Tibial nerve (tissue), 4 donors: ENCODE data around the gene HIVEP2. TPM values are rescaled to one million over a fixed set of nuclear protein-coding genes. Genes with fewer than 3 reads are reported as not detected.

ENCODE experiments used
- DNase-seq, 2 donors: peaks; one replicate each; pipeline ENCODE4 v3.0.0-alpha.2; 2019; ENCODE audit warnings: low spot score in 2 of 2
- H3K27ac ChIP-seq, 4 donors: fragments of 200-600 bp; sonication (generic) in 3 of 4; one replicate each; pipeline ENCODE4 v1.5.1; 2017 to 2019; ENCODE audit warnings: mild to moderate bottlenecking in 1 of 4
- H3K27me3 ChIP-seq, 2 donors: fragments of 200-600 bp; sonication (generic) in 1 of 2; one replicate each; pipeline versions ENCODE4 v1.5.1 to v1.6.0; 2017 to 2019
- H3K36me3 ChIP-seq, 3 donors: fragments of 200-600 bp; sonication (generic); one replicate each; pipeline ENCODE4 v1.5.1; 2018 to 2019
- H3K4me1 ChIP-seq, 4 donors: fragments of 200-600 bp; sonication (generic) in 3 of 4; one replicate each; pipeline ENCODE4 v1.5.1; 2017 to 2019
- H3K4me3 ChIP-seq, 4 donors: fragments of 200-600 bp; sonication (generic) in 3 of 4; one replicate each; pipeline ENCODE4 v1.5.1; 2017 to 2019; ENCODE audit warnings: mild to moderate bottlenecking in 1 of 4, moderate library complexity in 1 of 4
- H3K9me3 ChIP-seq, 4 donors: fragments of 200-600 bp; sonication (generic) in 3 of 4; one replicate each; pipeline ENCODE4 v1.5.1; 2017 to 2019
- EP300 ChIP-seq, 2 donors: sonication (generic); formaldehyde crosslinking; IDR thresholded peaks; one replicate each; pipeline ENCODE4 v1.6.1; 2017; ENCODE audit warnings: antibody characterized with exemption in 2 of 2, mild to moderate bottlenecking in 1 of 2
- POLR2A ChIP-seq, 2 donors: fragments of 450-650 bp; IDR thresholded peaks; one replicate each; pipeline ENCODE4 v1.6.1; 2017; ENCODE audit warnings: antibody characterized with exemption in 2 of 2, mild to moderate bottlenecking in 2 of 2, moderate library complexity in 2 of 2
- WGBS, 2 donors: methylation state at CpG; one replicate each; pipeline ENCODE4 v1.1.5; 2018; 5-methylcytosine and 5-hydroxymethylcytosine counted together
- total RNA-seq, 4 donors: library from RNA; depleted of rRNA; stranded (reverse); fragments of >200 nt; gene quantifications; one replicate each; pipeline ENCODE4 v1.1.0, GENCODE V29; 2016
- TF ChIP-seq, protein P1 (sequence below), 5 experiments: fragments of 200-600 bp in 3 of 5; fragments of 450-650 bp in 2 of 5; sonication (generic) in 3 of 5; IDR thresholded peaks; one replicate each; pipeline ENCODE4 v1.5.1; 2016 to 2019; ENCODE audit warnings: antibody characterized with exemption in 5 of 5, mild to moderate bottlenecking in 3 of 5, moderate library complexity in 2 of 5

HIVEP2 gene
- total RNA-seq, 4 donors from 2014 or later: 15.9 to 24.0 (median 19.9) TPM

- Histone ChIP-seq H3K4me3 (no peak overlapping the region), H3K27ac (no peak overlapping the region), H3K4me1 (peaks cover 0 to 22% (median 3%) of the 10 kb centered on the region in 4 donors), H3K27me3 (no peaks in the 10 kb centered on the region), H3K36me3 (no peaks in the 10 kb centered on the region), H3K9me3 (no peaks in the 10 kb centered on the region)
- no peak for TF ChIP-seq EP300 (IDR thresholded peaks at IDR 0.05)
- TF ChIP-seq, protein P1, sequence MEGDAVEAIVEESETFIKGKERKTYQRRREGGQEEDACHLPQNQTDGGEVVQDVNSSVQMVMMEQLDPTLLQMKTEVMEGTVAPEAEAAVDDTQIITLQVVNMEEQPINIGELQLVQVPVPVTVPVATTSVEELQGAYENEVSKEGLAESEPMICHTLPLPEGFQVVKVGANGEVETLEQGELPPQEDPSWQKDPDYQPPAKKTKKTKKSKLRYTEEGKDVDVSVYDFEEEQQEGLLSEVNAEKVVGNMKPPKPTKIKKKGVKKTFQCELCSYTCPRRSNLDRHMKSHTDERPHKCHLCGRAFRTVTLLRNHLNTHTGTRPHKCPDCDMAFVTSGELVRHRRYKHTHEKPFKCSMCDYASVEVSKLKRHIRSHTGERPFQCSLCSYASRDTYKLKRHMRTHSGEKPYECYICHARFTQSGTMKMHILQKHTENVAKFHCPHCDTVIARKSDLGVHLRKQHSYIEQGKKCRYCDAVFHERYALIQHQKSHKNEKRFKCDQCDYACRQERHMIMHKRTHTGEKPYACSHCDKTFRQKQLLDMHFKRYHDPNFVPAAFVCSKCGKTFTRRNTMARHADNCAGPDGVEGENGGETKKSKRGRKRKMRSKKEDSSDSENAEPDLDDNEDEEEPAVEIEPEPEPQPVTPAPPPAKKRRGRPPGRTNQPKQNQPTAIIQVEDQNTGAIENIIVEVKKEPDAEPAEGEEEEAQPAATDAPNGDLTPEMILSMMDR (IDR thresholded peaks at IDR 0.05): no peak
- WGBS, 2 donors: 90 to 91% methylated on average over 6 of the region's 6 CpGs
- no peak for DNase-seq
Observed at GRCh38 chr6:142860498-142860897, 84.5 kb downstream of the HIVEP2 start.

GRCh38 chr6:142857796-142858555 lies 87.0 kb downstream of the HIVEP2 start:
- peak overlapping the region in 1 of 4 donors; percentile 69 for H3K27ac ChIP-seq
- peaks cover 0 to 35% (median 12%) of the 10 kb centered on the region in 4 donors for H3K4me1 ChIP-seq
- TF ChIP-seq EP300 (IDR thresholded peaks at IDR 0.05): no peak
- H3K36me3 ChIP-seq: no peaks in the 10 kb centered on the region
- H3K9me3 ChIP-seq: no peaks in the 10 kb centered on the region
- 61% methylated on average over 9 of the region's 9 CpGs for WGBS, 2 donors
- H3K4me3 ChIP-seq: peak overlapping the region in 1 of 4 donors; percentile 4
- H3K27me3 ChIP-seq: no peaks in the 10 kb centered on the region
- no peak for DNase-seq

DNA sequence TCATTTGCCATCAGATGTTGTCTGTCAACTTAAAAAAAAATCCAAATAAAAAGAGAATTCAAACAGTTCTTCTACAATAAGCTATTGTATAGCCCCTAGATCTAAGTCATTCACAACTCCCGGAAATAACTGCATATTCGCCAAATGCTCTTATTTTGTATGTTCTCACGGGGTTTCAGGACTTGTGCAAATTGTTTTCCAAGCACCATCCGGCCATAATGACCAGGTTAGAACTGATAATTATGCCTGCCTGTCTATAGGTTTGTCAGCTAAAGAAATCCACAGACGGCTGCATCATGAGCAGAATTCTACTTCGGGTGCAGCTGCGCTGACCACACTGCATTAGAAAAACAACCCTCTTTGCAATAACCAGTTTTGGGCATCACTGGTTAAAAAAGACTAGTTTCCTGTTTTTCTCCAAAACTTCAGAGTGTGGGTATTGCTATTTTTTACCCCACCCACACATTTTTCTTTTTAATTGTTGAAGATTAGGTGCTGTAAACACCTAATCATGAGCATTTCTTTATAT lies 87.7 kb downstream of the HIVEP2 start:
- Histone ChIP-seq H3K36me3 (no peaks in the 10 kb centered on the region), H3K9me3 (no peaks in the 10 kb centered on the region), H3K4me3 (peak overlapping the region in 1 of 4 donors; percentile 4), H3K27ac (peak overlapping the region in 2 of 4 donors; percentile 33 to 69), H3K27me3 (no peaks in the 10 kb centered on the region), H3K4me1 (peaks cover 0 to 40% (median 12%) of the 10 kb centered on the region in 4 donors)
- WGBS, 2 donors: 48 to 62% methylated on average over 7 of the region's 7 CpGs
- DNase-seq: no peak
- TF ChIP-seq POLR2A (IDR thresholded peaks at IDR 0.05) (no peak), EP300 (IDR thresholded peaks at IDR 0.05) (no peak)
- TF ChIP-seq, protein P1 (IDR thresholded peaks at IDR 0.05): no peak

DNA sequence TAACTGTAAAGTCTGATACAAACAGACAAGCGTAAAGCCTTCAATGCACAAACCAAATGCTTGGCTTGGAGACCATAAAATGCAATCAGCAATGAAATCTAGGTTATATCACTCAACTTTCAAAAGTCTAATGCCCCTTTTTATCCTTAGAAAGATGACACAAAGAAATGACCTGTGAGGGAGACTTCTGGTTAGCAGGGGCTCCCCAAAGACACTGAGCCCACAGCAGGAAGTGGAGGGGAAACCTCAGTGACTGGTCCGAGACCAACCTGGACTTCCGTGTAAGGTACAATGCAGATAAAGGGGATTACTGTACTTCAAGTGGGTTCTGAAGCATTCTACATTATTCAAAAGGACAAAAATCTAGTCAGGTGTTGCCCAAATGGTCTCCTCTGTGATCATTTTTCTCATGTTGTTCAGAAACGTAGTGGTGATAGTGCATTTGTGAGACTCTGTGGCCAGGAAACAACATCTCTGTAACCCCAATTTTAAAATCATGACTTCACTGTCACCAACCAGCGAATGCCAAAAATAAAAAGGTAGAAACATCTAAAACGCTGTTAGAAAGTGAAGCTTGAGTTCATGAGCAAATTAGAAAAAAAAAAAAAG lies 88.2 kb downstream of the HIVEP2 start:
- Histone ChIP-seq H3K27me3 (no peaks in the 10 kb centered on the region), H3K4me1 (peaks cover 0 to 45% (median 15%) of the 10 kb centered on the region in 4 donors), H3K4me3 (peak overlapping the region in 1 of 4 donors; percentile 4), H3K27ac (peak overlapping the region in 3 of 4 donors; percentile 33 to 69 (median 48)), H3K9me3 (no peaks in the 10 kb centered on the region), H3K36me3 (no peaks in the 10 kb centered on the region)
- DNase-seq: no peak
- TF ChIP-seq EP300 (IDR thresholded peaks at IDR 0.05) (no peak), POLR2A (IDR thresholded peaks at IDR 0.05) (no peak)
- TF ChIP-seq, protein P1 (IDR thresholded peaks at IDR 0.05): no peak
- WGBS, 2 donors: 76 to 77% methylated on average over 6 of the region's 6 CpGs

DNA sequence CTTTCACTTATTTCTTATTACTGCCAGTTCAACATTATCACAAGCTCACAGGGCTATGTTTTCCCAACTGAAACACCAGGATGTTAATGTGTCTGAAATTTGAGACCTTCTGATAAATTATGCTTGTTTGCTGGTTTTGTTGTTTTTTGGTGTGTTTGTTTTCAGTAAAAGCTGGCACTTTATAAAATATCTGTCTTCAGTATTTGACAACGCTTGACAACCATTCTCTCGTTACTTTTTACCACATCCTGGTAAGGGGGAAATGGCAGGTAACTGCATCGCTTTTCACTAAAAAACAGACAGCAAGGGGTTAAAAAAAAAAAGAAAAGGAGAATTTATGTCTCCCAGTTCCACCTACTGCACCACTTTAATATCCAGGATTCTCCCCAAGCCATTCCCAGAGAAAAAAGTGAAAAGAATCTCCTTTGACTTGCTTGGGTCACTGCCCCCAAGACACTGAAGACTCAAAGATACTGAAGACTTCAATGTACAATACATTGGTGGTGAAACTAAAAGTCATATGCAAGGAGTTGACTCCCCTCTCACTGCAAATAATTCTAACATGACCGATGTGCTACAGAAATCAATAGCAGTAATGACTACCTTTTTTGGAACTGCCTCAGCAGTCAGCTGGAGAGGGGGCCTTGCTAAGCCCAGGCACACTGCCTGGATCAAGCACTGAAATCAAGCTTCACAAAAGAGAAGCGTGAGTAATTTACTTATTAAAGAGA lies 88.9 kb downstream of the HIVEP2 start:
- 85 to 86% methylated on average over 5 of the region's 5 CpGs for WGBS, 2 donors
- TF ChIP-seq, protein P1 (IDR thresholded peaks at IDR 0.05): no peak
- TF ChIP-seq POLR2A (IDR thresholded peaks at IDR 0.05): no peak
- no peak for TF ChIP-seq EP300 (IDR thresholded peaks at IDR 0.05)
- Histone ChIP-seq H3K27ac (peak overlapping the region in 1 of 4 donors; percentile 69), H3K36me3 (no peaks in the 10 kb centered on the region), H3K4me1 (peaks cover 0 to 52% (median 18%) of the 10 kb centered on the region in 4 donors), H3K9me3 (no peaks in the 10 kb centered on the region), H3K27me3 (no peaks in the 10 kb centered on the region), H3K4me3 (no peak overlapping the region)
- DNase-seq: no peak
